OCI-LY1 (cell line): Measurements from ENCODE around the gene EIF2B2.

ENCODE experiments used
- H2AFZ ChIP-seq: fragments of 200-600 bp; sonication (generic), shearing (Covaris generic); 2 replicates; pipeline ENCODE4 v1.6.0; 2014; ENCODE audit warnings: antibody characterized with exemption, mild to moderate bottlenecking, low read length
- H3F3A ChIP-seq: fragments of 200-600 bp; sonication (generic), shearing (Covaris generic); 2 replicates; pipeline ENCODE4 v1.6.0; 2014; ENCODE audit warnings: mild to moderate bottlenecking, antibody characterized with exemption, low read length, moderate library complexity; ENCODE audit not compliant: insufficient read depth
- H3K27ac ChIP-seq: fragments of 200-600 bp; sonication (generic); 2 replicates; pipeline ENCODE4 v1.5.1; 2014; ENCODE audit warnings: low read length, mixed run types, mild to moderate bottlenecking, low read depth; ENCODE audit not compliant: poor library complexity, severe bottlenecking
- H3K27me3 ChIP-seq: fragments of 200-600 bp; sonication (generic); 2 replicates; pipeline ENCODE4 v1.6.0; 2014; ENCODE audit warnings: antibody characterized with exemption, mild to moderate bottlenecking, low read length, moderate library complexity; ENCODE audit not compliant: insufficient read depth
- H3K36me3 ChIP-seq: fragments of 200-600 bp; sonication (generic); 2 replicates; pipeline ENCODE4 v1.6.1; 2014; ENCODE audit warnings: mild to moderate bottlenecking, antibody characterized with exemption, low read length, moderate library complexity, mixed read lengths; ENCODE audit not compliant: insufficient read depth
- H3K4me1 ChIP-seq: fragments of 200-600 bp; sonication (generic); 2 replicates; pipeline ENCODE4 v1.5.1; 2014; ENCODE audit warnings: mild to moderate bottlenecking, low read length, moderate library complexity; ENCODE audit not compliant: insufficient read depth, severe bottlenecking
- H3K4me2 ChIP-seq: fragments of 200-600 bp; sonication (generic), shearing (Covaris generic); 2 replicates; pipeline ENCODE4 v1.6.1; 2014; ENCODE audit warnings: low read length
- H3K4me3 ChIP-seq: fragments of 200-600 bp; sonication (generic); 2 replicates; pipeline ENCODE4 v1.5.1; 2014; ENCODE audit warnings: low read length, low read depth, mild to moderate bottlenecking, mixed read lengths; ENCODE audit not compliant: poor library complexity, severe bottlenecking
- H3K79me2 ChIP-seq: fragments of 200-600 bp; shearing (Covaris generic); 2 replicates; pipeline ENCODE4 v1.6.1; 2016; ENCODE audit warnings: mixed run types, low read length, mixed read lengths; ENCODE audit not compliant: insufficient read depth
- H3K9ac ChIP-seq: fragments of 200-600 bp; sonication (generic), shearing (Covaris generic); 2 replicates; pipeline ENCODE4 v1.6.1; 2014; ENCODE audit warnings: mild to moderate bottlenecking, low read length, mixed read lengths
- H3K9me2 ChIP-seq: fragments of 200-600 bp; sonication (generic), shearing (Covaris generic); 2 replicates; pipeline ENCODE4 v1.6.1; 2014; ENCODE audit warnings: low read depth, mild to moderate bottlenecking, low read length, mixed read lengths
- H3K9me3 ChIP-seq: fragments of 200-600 bp; shearing (Covaris generic); 2 replicates; pipeline ENCODE4 v1.6.1; 2014; ENCODE audit warnings: low read length, mixed read lengths
- H4K20me1 ChIP-seq: fragments of 200-600 bp; sonication (generic), shearing (Covaris generic); 2 replicates; pipeline ENCODE4 v1.6.0; 2016; ENCODE audit warnings: mild to moderate bottlenecking, low read length; ENCODE audit not compliant: insufficient read depth
- CTCF ChIP-seq: fragments of 200-600 bp; sonication (generic), shearing (Covaris generic); IDR thresholded peaks from 2 replicates; pipeline ENCODE4 v1.5.1; 2017; ENCODE audit warnings: mild to moderate bottlenecking, antibody characterized with exemption, low read length, moderate library complexity, mixed read lengths
- EZH2 ChIP-seq: fragments of 200-600 bp; sonication (generic), shearing (Covaris generic); IDR thresholded peaks from 2 replicates; pipeline ENCODE4 v1.8.0; 2017; ENCODE audit warnings: borderline replicate concordance, mixed run types, mild to moderate bottlenecking, antibody characterized with exemption, low read length, moderate library complexity, mixed read lengths

The EIF2B2 gene

DNA sequence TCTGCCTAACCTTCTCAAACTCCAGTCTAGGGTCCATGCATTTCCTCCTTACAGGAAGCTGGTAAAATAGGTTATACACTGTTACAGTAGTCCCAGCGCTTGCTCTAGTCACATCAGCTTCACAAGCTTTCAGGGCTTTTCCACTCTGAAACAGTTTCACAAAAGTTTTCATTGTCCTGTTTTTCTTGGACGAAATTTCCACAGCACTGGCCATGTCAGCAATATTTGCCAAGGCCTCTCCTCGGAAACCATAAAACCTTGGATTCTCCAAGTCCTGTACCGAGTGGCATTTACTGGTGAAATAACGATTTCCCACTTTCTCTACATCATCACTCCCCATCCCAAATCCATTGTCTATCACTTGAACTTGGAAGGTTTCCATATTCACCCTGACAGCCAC lies 46.4 kb downstream of the EIF2B2 start:
- H3K9me3 ChIP-seq: no peaks in the 10 kb centered on the region
- H3K27ac ChIP-seq: no peak overlapping the region
- no peaks in the 10 kb centered on the region for H3K9me2 ChIP-seq
- H3K79me2 ChIP-seq: no peaks in the 10 kb centered on the region
- no peak overlapping the region for H2AFZ ChIP-seq
- peaks cover 29% of the 10 kb centered on the region for H3K4me1 ChIP-seq
- TF ChIP-seq CTCF (no peak), EZH2 (no peak)
- peaks cover 31% of the 10 kb centered on the region; the same call in 1 of the 2 replicates for H3K36me3 ChIP-seq
- H3K27me3 ChIP-seq: no peaks in the 10 kb centered on the region
- no peaks in the 10 kb centered on the region for H4K20me1 ChIP-seq
- H3K4me3 ChIP-seq: no peak overlapping the region
- no peak overlapping the region for H3K4me2 ChIP-seq
- H3K9ac ChIP-seq: no peak overlapping the region
- H3F3A ChIP-seq: 0 out of 2 replicates have a peak, but pooled peaks cover 7% of the 10 kb centered on the region

DNA sequence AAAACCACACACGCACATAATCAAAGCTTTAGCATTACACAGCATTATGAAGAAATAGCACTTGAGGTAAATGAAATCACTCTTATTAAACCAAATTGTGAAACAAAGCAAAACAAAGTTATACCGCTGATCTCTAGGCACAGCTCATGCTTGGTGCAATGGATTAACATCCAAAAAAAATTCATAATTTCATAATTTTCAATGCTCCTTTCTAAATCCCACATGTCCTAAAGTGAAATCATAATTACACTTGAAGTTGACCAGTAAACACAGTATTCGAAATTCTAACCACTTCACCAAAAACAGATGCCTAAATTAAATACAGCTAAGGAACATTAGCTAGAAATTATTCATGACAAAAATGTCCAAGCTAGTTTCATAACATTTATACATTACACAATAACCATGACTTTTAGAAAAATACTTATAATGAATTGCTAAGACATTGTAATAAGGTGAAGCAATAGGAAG lies 47.0 kb downstream of the EIF2B2 start:
- peaks cover 25% of the 10 kb centered on the region for H3K4me1 ChIP-seq
- no peak overlapping the region for H2AFZ ChIP-seq
- no peaks in the 10 kb centered on the region for H3K9me3 ChIP-seq
- no peaks in the 10 kb centered on the region for H3K9me2 ChIP-seq
- peak overlapping the region; percentile 78 for H3K4me2 ChIP-seq
- TF ChIP-seq CTCF: no peak
- TF ChIP-seq EZH2: no peak
- no peaks in the 10 kb centered on the region for H4K20me1 ChIP-seq
- 0 out of 2 replicates have a peak, but pooled peaks cover 7% of the 10 kb centered on the region for H3F3A ChIP-seq
- no peaks in the 10 kb centered on the region for H3K27me3 ChIP-seq
- no peak overlapping the region for H3K27ac ChIP-seq
- peaks cover 27% of the 10 kb centered on the region; the same call in 1 of the 2 replicates for H3K36me3 ChIP-seq
- H3K79me2 ChIP-seq: no peaks in the 10 kb centered on the region
- peak overlapping the region; percentile 73 for H3K4me3 ChIP-seq
- H3K9ac ChIP-seq: no peak overlapping the region

- Histone ChIP-seq H3K9ac (peak within 1 kb of the TSS; percentile 85), H3K4me3 (peak within 1 kb of the TSS; percentile 73), H3K4me2 (peak within 1 kb of the TSS; percentile 78), H3K79me2 (no peaks in the 10 kb centered on the region), H4K20me1 (no peaks in the 10 kb centered on the region), H3K9me3 (no peaks in the 10 kb centered on the region), H3F3A (0 out of 2 replicates have a peak, but pooled peaks cover 7% of the 10 kb centered on the region), H2AFZ (no peak within 1 kb of the TSS), H3K36me3 (peaks cover 35% of the 10 kb centered on the region; the same call in 1 of the 2 replicates), H3K4me1 (peaks cover 21% of the 10 kb centered on the region), H3K9me2 (no peaks in the 10 kb centered on the region), H3K27me3 (no peaks in the 10 kb centered on the region), H3K27ac (peak within 1 kb of the TSS; percentile 13)
- no peak for TF ChIP-seq EZH2
- no peak for TF ChIP-seq CTCF
Observed at GRCh38 chr14:75050852-75051555, 48.3 kb downstream of the EIF2B2 start, which contains the start of gene MLH3. TSS of gene MLH3 (minus strand) at chr14:75051467. CDS start at chr14:75049655, 1,812 bp downstream.
